Endothelial cell (in vitro differentiated cells): Measurements from ENCODE around the gene GTF2H4. TPM values are rescaled to one million over a fixed set of nuclear protein-coding genes. Genes with fewer than 3 reads are reported as not detected.
A peak's percentile ranks its signal among the peaks of the same experiment; 100 is the strongest.

Experiments used
- DNase-seq: peaks from one replicate; pipeline ENCODE4 v3.0.0; 2021; ENCODE audit warnings: low spot score
- H3K27ac Mint-ChIP-seq: one replicate; pipeline ENCODE4 v1.8.0; 2021; ENCODE audit warnings: mixed read lengths, inconsistent platforms; ENCODE audit not compliant: unreplicated experiment
- H3K27me3 Mint-ChIP-seq: one replicate; pipeline ENCODE4 v1.8.0; 2021; ENCODE audit warnings: mild to moderate bottlenecking, moderate library complexity, mixed read lengths, inconsistent platforms; ENCODE audit not compliant: unreplicated experiment
- H3K36me3 Mint-ChIP-seq: one replicate; pipeline ENCODE4 v1.8.0; 2021; ENCODE audit warnings: mild to moderate bottlenecking, low read depth, mixed read lengths, inconsistent platforms; ENCODE audit not compliant: unreplicated experiment
- H3K4me1 Mint-ChIP-seq: one replicate; pipeline ENCODE4 v1.8.0; 2021; ENCODE audit warnings: mild to moderate bottlenecking, mixed read lengths, inconsistent platforms; ENCODE audit not compliant: unreplicated experiment
- H3K4me3 Mint-ChIP-seq: one replicate; pipeline ENCODE4 v1.8.0; 2021; ENCODE audit warnings: mild to moderate bottlenecking, mixed read lengths, inconsistent platforms; ENCODE audit not compliant: unreplicated experiment
- H3K9me3 Mint-ChIP-seq: one replicate; pipeline ENCODE4 v1.8.0; 2021; ENCODE audit warnings: mixed read lengths, inconsistent platforms; ENCODE audit not compliant: unreplicated experiment
- total RNA-seq: library from RNA; stranded (reverse); fragmentation: NEBNext Ultra II Directional; extraction: Animal tissue kit (Norgen Biotek cat#: 25700); gene quantifications from one replicate; pipeline ENCODE4 v1.2.1, GENCODE V29; 2021; ENCODE audit not compliant: unreplicated experiment
- TF ChIP-seq, protein P1 (sequence below): fragments of 200-600 bp; sonication (generic); IDR thresholded peaks from one replicate; pipeline ENCODE4 v1.5.0; 2021; ENCODE audit warnings: antibody characterized with exemption; ENCODE audit not compliant: unreplicated experiment

Gene GTF2H4
- total RNA-seq, 1 donor from 2014 or later = 47.6 TPM

DNA sequence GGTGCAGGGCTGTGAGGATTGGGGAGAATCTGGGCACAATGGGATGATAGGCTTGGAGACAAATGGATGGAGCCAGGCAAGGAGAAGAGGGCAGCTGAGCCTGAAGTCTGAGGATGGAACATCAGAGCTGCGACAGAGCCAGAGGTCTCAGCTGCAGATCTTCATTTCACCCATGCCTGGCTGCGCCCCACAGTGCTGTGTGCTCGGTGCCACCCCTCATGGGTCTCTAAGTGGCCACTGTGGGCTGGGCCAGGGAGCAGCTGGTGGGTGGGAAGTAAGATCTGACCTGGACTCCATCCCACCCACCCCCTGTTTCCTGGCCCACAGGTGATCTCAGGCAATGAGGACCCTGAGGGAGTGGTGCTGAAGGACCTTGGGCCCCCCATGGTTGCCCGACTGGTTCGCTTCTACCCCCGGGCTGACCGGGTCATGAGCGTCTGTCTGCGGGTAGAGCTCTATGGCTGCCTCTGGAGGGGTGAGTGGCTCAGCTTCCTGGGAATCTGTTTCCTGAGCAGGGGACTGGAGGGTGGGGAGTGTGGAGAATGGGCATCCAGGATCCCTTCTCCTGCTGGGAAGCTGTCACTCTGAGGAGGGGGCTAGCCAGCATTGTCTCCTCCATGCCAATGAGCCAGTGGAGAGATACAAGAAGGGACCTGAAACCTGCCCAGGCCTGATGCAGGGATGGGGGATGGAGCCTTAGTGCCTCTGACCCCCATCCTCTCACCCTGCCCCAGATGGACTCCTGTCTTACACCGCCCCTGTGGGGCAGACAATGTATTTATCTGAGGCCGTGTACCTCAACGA lies 17.2 kb upstream of the GTF2H4 start:
- H3K4me1 Mint-ChIP-seq = peaks cover 10% of the 10 kb centered on the region
- H3K9me3 Mint-ChIP-seq = no peaks in the 10 kb centered on the region
- TF ChIP-seq, protein P1, sequence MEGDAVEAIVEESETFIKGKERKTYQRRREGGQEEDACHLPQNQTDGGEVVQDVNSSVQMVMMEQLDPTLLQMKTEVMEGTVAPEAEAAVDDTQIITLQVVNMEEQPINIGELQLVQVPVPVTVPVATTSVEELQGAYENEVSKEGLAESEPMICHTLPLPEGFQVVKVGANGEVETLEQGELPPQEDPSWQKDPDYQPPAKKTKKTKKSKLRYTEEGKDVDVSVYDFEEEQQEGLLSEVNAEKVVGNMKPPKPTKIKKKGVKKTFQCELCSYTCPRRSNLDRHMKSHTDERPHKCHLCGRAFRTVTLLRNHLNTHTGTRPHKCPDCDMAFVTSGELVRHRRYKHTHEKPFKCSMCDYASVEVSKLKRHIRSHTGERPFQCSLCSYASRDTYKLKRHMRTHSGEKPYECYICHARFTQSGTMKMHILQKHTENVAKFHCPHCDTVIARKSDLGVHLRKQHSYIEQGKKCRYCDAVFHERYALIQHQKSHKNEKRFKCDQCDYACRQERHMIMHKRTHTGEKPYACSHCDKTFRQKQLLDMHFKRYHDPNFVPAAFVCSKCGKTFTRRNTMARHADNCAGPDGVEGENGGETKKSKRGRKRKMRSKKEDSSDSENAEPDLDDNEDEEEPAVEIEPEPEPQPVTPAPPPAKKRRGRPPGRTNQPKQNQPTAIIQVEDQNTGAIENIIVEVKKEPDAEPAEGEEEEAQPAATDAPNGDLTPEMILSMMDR = no peak
- H3K27me3 Mint-ChIP-seq = peaks cover 6% of the 10 kb centered on the region
- H3K4me3 Mint-ChIP-seq = no peak overlapping the region
- no peak overlapping the region for H3K27ac Mint-ChIP-seq
- no peak for DNase-seq
- H3K36me3 Mint-ChIP-seq = peaks cover 5% of the 10 kb centered on the region

DNA sequence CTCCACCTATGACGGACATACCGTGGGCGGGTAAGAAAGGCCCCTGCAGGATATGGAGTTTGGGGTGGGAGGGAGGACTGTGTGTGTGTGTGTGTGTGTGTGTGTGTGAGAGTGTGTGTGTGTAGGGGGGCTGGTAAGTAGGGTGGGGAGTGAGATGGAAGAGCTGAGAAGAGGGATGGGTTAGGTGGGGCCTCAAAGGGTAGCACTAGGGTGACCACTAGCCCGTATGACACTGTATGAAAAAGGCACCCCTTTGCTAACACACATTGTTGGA lies 16.6 kb upstream of the GTF2H4 start:
- TF ChIP-seq, protein P1 = no peak
- no peak for DNase-seq
- H3K36me3 Mint-ChIP-seq = peaks cover 5% of the 10 kb centered on the region
- peaks cover 6% of the 10 kb centered on the region for H3K4me1 Mint-ChIP-seq
- no peak overlapping the region for H3K27ac Mint-ChIP-seq
- no peak overlapping the region for H3K4me3 Mint-ChIP-seq
- no peaks in the 10 kb centered on the region for H3K9me3 Mint-ChIP-seq
- H3K27me3 Mint-ChIP-seq = peaks cover 7% of the 10 kb centered on the region

DNA sequence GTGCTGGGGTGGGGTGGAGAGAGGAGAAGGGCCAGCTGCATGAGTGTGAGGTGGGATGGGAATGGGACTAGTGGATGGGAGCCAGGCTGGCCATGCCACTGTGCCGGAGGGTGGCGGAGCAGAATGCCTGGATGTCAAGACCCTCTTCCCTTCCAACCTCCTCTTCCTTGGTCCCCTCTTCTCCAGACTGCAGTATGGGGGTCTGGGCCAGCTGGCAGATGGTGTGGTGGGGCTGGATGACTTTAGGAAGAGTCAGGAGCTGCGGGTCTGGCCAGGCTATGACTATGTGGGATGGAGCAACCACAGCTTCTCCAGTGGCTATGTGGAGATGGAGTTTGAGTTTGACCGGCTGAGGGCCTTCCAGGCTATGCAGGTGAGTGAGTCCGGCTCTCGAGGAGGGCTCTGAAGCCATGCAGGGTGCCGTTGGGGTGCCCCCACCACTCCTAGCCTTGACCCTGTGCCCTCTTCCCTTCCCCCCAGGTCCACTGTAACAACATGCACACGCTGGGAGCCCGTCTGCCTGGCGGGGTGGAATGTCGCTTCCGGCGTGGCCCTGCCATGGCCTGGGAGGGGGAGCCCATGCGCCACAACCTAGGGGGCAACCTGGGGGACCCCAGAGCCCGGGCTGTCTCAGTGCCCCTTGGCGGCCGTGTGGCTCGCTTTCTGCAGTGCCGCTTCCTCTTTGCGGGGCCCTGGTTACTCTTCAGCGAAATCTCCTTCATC lies 16.0 kb upstream of the GTF2H4 start:
- no peak overlapping the region for H3K4me3 Mint-ChIP-seq
- H3K27me3 Mint-ChIP-seq = peaks cover 7% of the 10 kb centered on the region

DNA sequence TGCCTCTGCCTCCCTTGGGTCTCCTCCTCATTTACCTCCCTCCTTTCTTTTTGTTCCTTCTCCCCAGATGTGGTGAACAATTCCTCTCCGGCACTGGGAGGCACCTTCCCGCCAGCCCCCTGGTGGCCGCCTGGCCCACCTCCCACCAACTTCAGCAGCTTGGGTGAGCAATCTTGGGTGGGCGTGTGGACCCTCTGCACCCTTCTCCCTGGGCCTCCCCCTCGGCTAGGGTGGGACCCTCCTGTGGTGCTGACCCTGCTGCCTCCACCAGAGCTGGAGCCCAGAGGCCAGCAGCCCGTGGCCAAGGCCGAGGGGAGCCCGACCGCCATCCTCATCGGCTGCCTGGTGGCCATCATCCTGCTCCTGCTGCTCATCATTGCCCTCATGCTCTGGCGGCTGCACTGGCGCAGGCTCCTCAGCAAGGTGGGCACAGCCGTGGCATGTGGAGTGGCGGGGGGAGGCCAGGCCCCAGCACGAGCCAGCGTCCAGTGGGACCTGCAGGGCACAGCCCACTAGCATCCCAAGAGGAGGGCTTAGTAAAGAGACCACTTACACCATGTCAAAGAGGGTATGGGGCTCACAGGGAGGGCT lies 14.9 kb upstream of the GTF2H4 start:
- Mint-ChIP-seq H3K27me3 (peaks cover 9% of the 10 kb centered on the region), H3K4me3 (no peak overlapping the region), H3K9me3 (no peaks in the 10 kb centered on the region), H3K27ac (no peak overlapping the region), H3K4me1 (peaks cover 2% of the 10 kb centered on the region), H3K36me3 (peaks cover 5% of the 10 kb centered on the region)
- no peak for DNase-seq
- TF ChIP-seq, protein P1 = no peak

More for the DNA sequence above, 16.0 kb upstream of the GTF2H4 start:
- TF ChIP-seq, protein P1 = no peak
- no peak for DNase-seq
- H3K27ac Mint-ChIP-seq = peak overlapping the region; percentile 61
- H3K4me1 Mint-ChIP-seq = peaks cover 2% of the 10 kb centered on the region
- H3K9me3 Mint-ChIP-seq = no peaks in the 10 kb centered on the region
- peaks cover 5% of the 10 kb centered on the region for H3K36me3 Mint-ChIP-seq

DNA sequence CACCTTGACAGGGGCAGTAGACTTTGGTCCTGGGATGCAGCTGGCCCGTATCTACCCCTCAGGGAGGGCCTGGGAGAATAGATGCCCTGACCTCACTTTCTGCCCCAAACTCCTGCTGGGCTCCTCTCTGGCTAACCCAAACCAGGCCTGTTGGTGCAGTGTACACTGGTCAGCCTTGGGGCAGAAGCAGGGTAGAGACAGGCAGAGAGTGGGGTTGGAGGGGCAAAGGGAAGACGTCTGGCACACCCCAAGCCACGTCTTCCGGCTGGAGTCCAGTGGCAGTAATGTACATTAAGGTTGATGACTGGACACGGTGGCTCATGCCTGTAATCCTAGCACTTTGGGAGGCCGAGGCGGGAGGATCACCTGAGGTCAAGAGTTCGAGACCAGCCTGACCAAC lies 14.3 kb upstream of the GTF2H4 start:
- no peak overlapping the region for H3K27ac Mint-ChIP-seq
- DNase-seq = no peak
- H3K4me3 Mint-ChIP-seq = no peak overlapping the region
- H3K36me3 Mint-ChIP-seq = peaks cover 5% of the 10 kb centered on the region
- TF ChIP-seq, protein P1 = no peak
- H3K4me1 Mint-ChIP-seq = peaks cover 2% of the 10 kb centered on the region
- no peaks in the 10 kb centered on the region for H3K9me3 Mint-ChIP-seq
- H3K27me3 Mint-ChIP-seq = peaks cover 9% of the 10 kb centered on the region
